ENCODE measurements around the gene MALL.

DNA sequence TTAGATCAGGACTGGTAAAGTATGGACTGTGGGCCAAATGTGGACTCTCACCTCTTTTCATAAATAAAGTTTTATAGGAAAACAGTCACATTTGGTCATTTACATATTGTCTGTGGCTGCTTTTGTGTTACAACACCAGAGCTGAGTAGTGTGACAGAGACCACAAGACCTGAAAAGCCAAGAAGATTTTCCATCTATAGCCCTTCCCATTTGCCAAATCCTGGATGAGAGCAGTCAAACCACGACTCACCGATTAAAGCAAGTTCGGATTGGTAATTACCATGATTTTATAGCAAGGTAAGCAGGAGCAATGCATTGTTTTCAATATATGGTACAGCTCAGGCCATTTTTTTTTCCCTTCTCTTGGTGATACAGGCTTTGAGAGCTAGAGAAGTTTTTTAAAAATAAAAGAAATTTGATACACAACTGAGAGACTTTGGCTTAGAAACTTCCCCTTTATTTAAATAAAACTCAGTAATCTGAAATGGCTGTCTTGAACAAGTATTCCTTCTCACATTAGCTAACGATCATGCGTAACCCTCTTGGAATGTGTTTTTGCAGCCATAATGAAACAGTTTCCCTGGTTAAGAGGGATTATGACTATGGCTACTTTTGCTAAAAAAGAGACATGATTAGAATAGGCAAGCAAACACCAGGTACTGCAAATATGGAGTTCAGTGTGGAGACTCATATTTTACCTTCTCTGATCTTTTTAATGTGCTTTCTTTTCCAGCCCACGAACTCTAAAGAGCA lies 9.5 kb upstream of the MALL start:
- no peak for TF ChIP-seq SUZ12 (IDR thresholded peaks at IDR 0.05)
- no peak for TF ChIP-seq ZNF384 (IDR thresholded peaks at IDR 0.05)
- no peak for TF ChIP-seq LEF1 (IDR thresholded peaks at IDR 0.05; ENCODE audit: borderline replicate concordance)
- no peak for TF ChIP-seq SP1 (IDR thresholded peaks at IDR 0.05)
- TF ChIP-seq NFRKB (IDR thresholded peaks at IDR 0.05), result no peak
- TF ChIP-seq ELF4 (IDR thresholded peaks at IDR 0.05), result no peak
- TF ChIP-seq FOXK2 (IDR thresholded peaks at IDR 0.05), result no peak
- TF ChIP-seq ARNT (IDR thresholded peaks at IDR 0.05), result no peak
- no peak for TF ChIP-seq TARDBP (IDR thresholded peaks at IDR 0.05)
- no peak for TF ChIP-seq L3MBTL2 (conservative IDR thresholded peaks at IDR 0.05)
- TF ChIP-seq FOXM1 (IDR thresholded peaks at IDR 0.05; ENCODE audit: borderline replicate concordance), result no peak
- TF ChIP-seq PKNOX1 (IDR thresholded peaks at IDR 0.05), result no peak
- TF ChIP-seq BHLHE40 (IDR thresholded peaks at IDR 0.05; ENCODE audit: borderline replicate concordance), result no peak
